ENCODE data around the gene FAIM2.
A peak's percentile ranks its signal among the peaks of the same experiment; 100 is the strongest.
"Not testable (repeated sequence)": the region's sequence is repeated elsewhere in the genome, so short reads cannot be mapped to it uniquely, and the experiment has no call there.

FAIM2 gene

GRCh38 chr12:49877066-49877465 lies 26.6 kb downstream of the FAIM2 start:
- no peak for DNase-seq

- DNase-seq = no peak
These were observed 27.6 kb downstream of the FAIM2 start for GRCh38 chr12:49876070-49876469.

GRCh38 chr12:49875115-49875720 lies 28.5 kb downstream of the FAIM2 start:
- no peak for DNase-seq

- DNase-seq = no peak
These were observed 29.4 kb downstream of the FAIM2 start for GRCh38 chr12:49874142-49874897.

GRCh38 chr12:49873361-49873934 lies 30.3 kb downstream of the FAIM2 start:
- DNase-seq = no peak

GRCh38 chr12:49872781-49873181 lies 30.9 kb downstream of the FAIM2 start:
- no peak for DNase-seq

GRCh38 chr12:49872381-49872780 lies 31.3 kb downstream of the FAIM2 start:
- DNase-seq = no peak

- not testable (repeated sequence) for DNase-seq
These were observed 31.9 kb downstream of the FAIM2 start for GRCh38 chr12:49871811-49872251.

GRCh38 chr12:49871263-49871561 lies 32.5 kb downstream of the FAIM2 start:
- DNase-seq = no peak

- DNase-seq = no peak
These were observed 33.0 kb downstream of the FAIM2 start for GRCh38 chr12:49870501-49871262.

- no peak for DNase-seq
These were observed 33.7 kb downstream of the FAIM2 start for GRCh38 chr12:49869816-49870500.

- no peak for DNase-seq
These were observed 34.5 kb downstream of the FAIM2 start for GRCh38 chr12:49868952-49869815.

GRCh38 chr12:49868449-49868848 lies 35.3 kb downstream of the FAIM2 start:
- DNase-seq = no peak

GRCh38 chr12:49867570-49868341 lies 35.9 kb downstream of the FAIM2 start:
- DNase-seq = no peak

- peak; percentile 64 for DNase-seq
These were observed 36.7 kb downstream of the FAIM2 start for GRCh38 chr12:49866859-49867569.

- DNase-seq = no peak
These were observed 37.9 kb downstream of the FAIM2 start for GRCh38 chr12:49865782-49866135.

GRCh38 chr12:49865109-49865781 lies 38.5 kb downstream of the FAIM2 start:
- no peak for DNase-seq

- no peak for DNase-seq
These were observed 39.0 kb downstream of the FAIM2 start for GRCh38 chr12:49864798-49865090.

GRCh38 chr12:49863946-49864797 lies 39.5 kb downstream of the FAIM2 start:
- no peak for DNase-seq

Measured in effector CD4-positive, alpha-beta T cell (primary cell).